ENCODE data around the gene PCYOX1L.

- no peak for TF ChIP-seq CTCF (conservative IDR thresholded peaks at IDR 0.05; ENCODE audit: low read depth, low read length)
- TF ChIP-seq EZH2 (IDR thresholded peaks at IDR 0.05; ENCODE audit: borderline replicate concordance, low read depth, low read length, poor library complexity, severe bottlenecking) = no peak
Observed at GRCh38 chr5:149348518-149348917, 9.3 kb upstream of the PCYOX1L start.

Measured in A673 (cell line).